Inflammatory macrophage treated with lipopolysaccharide for 4 hours (primary cell): ENCODE measurements around the gene MZB1.
A peak's percentile ranks its signal among the peaks of the same experiment; 100 is the strongest.
"Not testable (repeated sequence)": the region's sequence is repeated elsewhere in the genome, so short reads cannot be mapped to it uniquely, and the experiment has no call there.

ENCODE experiments used
- DNase-seq: peaks from one replicate; pipeline ENCODE4 v3.0.0-alpha.2; 2020

The MZB1 gene

GRCh38 chr5:139391570-139392323 lies 2.0 kb upstream of the MZB1 start:
- peak; percentile 48 for DNase-seq

- no peak for DNase-seq
Observed at GRCh38 chr5:139390639-139391569, 1.2 kb upstream of the MZB1 start.

GRCh38 chr5:139388198-139388821 lies 1.4 kb downstream of the MZB1 start:
- no peak for DNase-seq

- no peak for DNase-seq
Observed at GRCh38 chr5:139387611-139388197, 2.0 kb downstream of the MZB1 start.

GRCh38 chr5:139386956-139387355 lies 2.8 kb downstream of the MZB1 start:
- not testable (repeated sequence) for DNase-seq

GRCh38 chr5:139386050-139386438 lies 3.7 kb downstream of the MZB1 start:
- DNase-seq, result peak; percentile 26

- peak; percentile 62 for DNase-seq
Observed at GRCh38 chr5:139385061-139386049, 4.4 kb downstream of the MZB1 start.

GRCh38 chr5:139384591-139385051 lies 5.1 kb downstream of the MZB1 start:
- no peak for DNase-seq

GRCh38 chr5:139383993-139384590 lies 5.6 kb downstream of the MZB1 start:
- no peak for DNase-seq

GRCh38 chr5:139383275-139383992 lies 6.3 kb downstream of the MZB1 start, which contains the start of gene SLC23A1:
TSS of gene SLC23A1 (minus strand) at chr5:139383297. CDS start at chr5:139383253, 44 bp downstream.
- DNase-seq, result no peak

GRCh38 chr5:139382807-139383206 lies 6.9 kb downstream of the MZB1 start:
- DNase-seq, result no peak

GRCh38 chr5:139381837-139382761 lies 7.6 kb downstream of the MZB1 start:
- no peak for DNase-seq

GRCh38 chr5:139379626-139380449 lies 9.9 kb downstream of the MZB1 start:
- no peak for DNase-seq

- no peak for DNase-seq
Observed at GRCh38 chr5:139378941-139379361, 10.8 kb downstream of the MZB1 start.

- DNase-seq, result no peak
Observed at GRCh38 chr5:139378101-139378825, 11.4 kb downstream of the MZB1 start.

GRCh38 chr5:139377226-139377625 lies 12.5 kb downstream of the MZB1 start:
- DNase-seq, result no peak

- no peak for DNase-seq
Observed at GRCh38 chr5:139376364-139376763, 13.3 kb downstream of the MZB1 start.

GRCh38 chr5:139374909-139375308 lies 14.8 kb downstream of the MZB1 start:
- no peak for DNase-seq
